Tibial nerve (tissue), 4 donors: ENCODE measurements around the gene PTPA. TPM values are rescaled to one million over a fixed set of nuclear protein-coding genes. Genes with fewer than 3 reads are reported as not detected.

ENCODE experiments used
- DNase-seq, 2 donors: peaks; one replicate each; pipeline ENCODE4 v3.0.0-alpha.2; 2019; ENCODE audit warnings: low spot score in 2 of 2
- H3K27ac ChIP-seq, 4 donors: fragments of 200-600 bp; sonication (generic) in 3 of 4; one replicate each; pipeline ENCODE4 v1.5.1; 2017 to 2019; ENCODE audit warnings: mild to moderate bottlenecking in 1 of 4
- H3K27me3 ChIP-seq, 2 donors: fragments of 200-600 bp; sonication (generic) in 1 of 2; one replicate each; pipeline versions ENCODE4 v1.5.1 to v1.6.0; 2017 to 2019
- H3K36me3 ChIP-seq, 3 donors: fragments of 200-600 bp; sonication (generic); one replicate each; pipeline ENCODE4 v1.5.1; 2018 to 2019
- H3K4me1 ChIP-seq, 4 donors: fragments of 200-600 bp; sonication (generic) in 3 of 4; one replicate each; pipeline ENCODE4 v1.5.1; 2017 to 2019
- H3K4me3 ChIP-seq, 4 donors: fragments of 200-600 bp; sonication (generic) in 3 of 4; one replicate each; pipeline ENCODE4 v1.5.1; 2017 to 2019; ENCODE audit warnings: mild to moderate bottlenecking in 1 of 4, moderate library complexity in 1 of 4
- H3K9me3 ChIP-seq, 4 donors: fragments of 200-600 bp; sonication (generic) in 3 of 4; one replicate each; pipeline ENCODE4 v1.5.1; 2017 to 2019
- CTCF ChIP-seq, 5 experiments: fragments of 200-600 bp in 3 of 5; fragments of 450-650 bp in 2 of 5; sonication (generic) in 3 of 5; IDR thresholded peaks; one replicate each; pipeline ENCODE4 v1.5.1; 2016 to 2019; ENCODE audit warnings: antibody characterized with exemption in 5 of 5, mild to moderate bottlenecking in 3 of 5, moderate library complexity in 2 of 5
- EP300 ChIP-seq, 2 donors: sonication (generic); formaldehyde crosslinking; IDR thresholded peaks; one replicate each; pipeline ENCODE4 v1.6.1; 2017; ENCODE audit warnings: antibody characterized with exemption in 2 of 2, mild to moderate bottlenecking in 1 of 2
- POLR2A ChIP-seq, 2 donors: fragments of 450-650 bp; IDR thresholded peaks; one replicate each; pipeline ENCODE4 v1.6.1; 2017; ENCODE audit warnings: antibody characterized with exemption in 2 of 2, mild to moderate bottlenecking in 2 of 2, moderate library complexity in 2 of 2
- WGBS, 2 donors: methylation state at CpG; one replicate each; pipeline ENCODE4 v1.1.5; 2018; 5-methylcytosine and 5-hydroxymethylcytosine counted together
- total RNA-seq, 4 donors: library from RNA; depleted of rRNA; stranded (reverse); fragments of >200 nt; gene quantifications; one replicate each; pipeline ENCODE4 v1.1.0, GENCODE V29; 2016

Gene PTPA
- total RNA-seq, 4 donors from 2014 or later = 38.0 to 50.1 (median 44.0) TPM

GRCh38 chr9:129178568-129179382, 67.6 kb downstream of the PTPA start:
- no peak for TF ChIP-seq EP300 (IDR thresholded peaks at IDR 0.05)
- TF ChIP-seq POLR2A (IDR thresholded peaks at IDR 0.05) = no peak
- TF ChIP-seq CTCF (IDR thresholded peaks at IDR 0.05) = no peak
- 23 to 40% methylated on average over 19 to 39 of the region's 45 CpGs for WGBS, 2 donors
- H3K36me3 ChIP-seq = no peaks in the 10 kb centered on the region
- DNase-seq = no peak
- H3K27me3 ChIP-seq = no peaks in the 10 kb centered on the region
- H3K27ac ChIP-seq = no peak overlapping the region
- H3K9me3 ChIP-seq = no peaks in the 10 kb centered on the region
- H3K4me3 ChIP-seq = peak overlapping the region in 3 of 4 donors; percentile 6 to 85 (median 82)
- H3K4me1 ChIP-seq = peaks cover 0 to 28% (median 14%) of the 10 kb centered on the region in 4 donors

GRCh38 chr9:129181246-129181645, 70.0 kb downstream of the PTPA start:
- no peak overlapping the region for H3K27ac ChIP-seq
- 72 to 78% methylated on average over 5 of the region's 5 CpGs for WGBS, 2 donors

GRCh38 chr9:129182122-129182521, 70.9 kb downstream of the PTPA start:
- Histone ChIP-seq H3K4me1 (peaks cover 0 to 19% (median 5%) of the 10 kb centered on the region in 4 donors), H3K4me3 (no peak overlapping the region), H3K36me3 (no peaks in the 10 kb centered on the region), H3K9me3 (peaks cover 0 to 2% (median 0%) of the 10 kb centered on the region in 4 donors), H3K27me3 (no peaks in the 10 kb centered on the region), H3K27ac (no peak overlapping the region)
- 86 to 89% methylated on average over 4 of the region's 4 CpGs for whole genome bisulfite sequencing, 2 donors
- TF ChIP-seq POLR2A (IDR thresholded peaks at IDR 0.05) (no peak), CTCF (IDR thresholded peaks at IDR 0.05) (no peak), EP300 (IDR thresholded peaks at IDR 0.05) (no peak)
- DNase-seq = no peak

More at GRCh38 chr9:129181246-129181645, 70.0 kb downstream of the PTPA start:
- Histone ChIP-seq H3K27me3 (no peaks in the 10 kb centered on the region), H3K4me3 (no peak overlapping the region), H3K36me3 (no peaks in the 10 kb centered on the region), H3K4me1 (peaks cover 0 to 19% (median 5%) of the 10 kb centered on the region in 4 donors), H3K9me3 (no peaks in the 10 kb centered on the region)
- TF ChIP-seq POLR2A (IDR thresholded peaks at IDR 0.05) (no peak), EP300 (IDR thresholded peaks at IDR 0.05) (no peak), CTCF (IDR thresholded peaks at IDR 0.05) (no peak)
- DNase-seq = no peak

- peak in 1 of 2 donors; percentile 35 for DNase-seq
- WGBS, 2 donors = 67 to 72% methylated on average over 19 of the region's 20 CpGs
- Histone ChIP-seq H3K36me3 (no peaks in the 10 kb centered on the region), H3K9me3 (peaks cover 0 to 4% (median 0%) of the 10 kb centered on the region in 4 donors), H3K27ac (no peak overlapping the region), H3K27me3 (no peaks in the 10 kb centered on the region), H3K4me3 (no peak overlapping the region), H3K4me1 (peaks cover 0 to 19% (median 5%) of the 10 kb centered on the region in 4 donors)
- TF ChIP-seq CTCF (IDR thresholded peaks at IDR 0.05) (peak in 3 of 5 experiments; percentile 7 to 30 (median 30)), EP300 (IDR thresholded peaks at IDR 0.05) (no peak), POLR2A (IDR thresholded peaks at IDR 0.05) (no peak)
Measured at GRCh38 chr9:129182625-129183494, 71.6 kb downstream of the PTPA start.
